ENCODE data around the gene RAG1.

DNA sequence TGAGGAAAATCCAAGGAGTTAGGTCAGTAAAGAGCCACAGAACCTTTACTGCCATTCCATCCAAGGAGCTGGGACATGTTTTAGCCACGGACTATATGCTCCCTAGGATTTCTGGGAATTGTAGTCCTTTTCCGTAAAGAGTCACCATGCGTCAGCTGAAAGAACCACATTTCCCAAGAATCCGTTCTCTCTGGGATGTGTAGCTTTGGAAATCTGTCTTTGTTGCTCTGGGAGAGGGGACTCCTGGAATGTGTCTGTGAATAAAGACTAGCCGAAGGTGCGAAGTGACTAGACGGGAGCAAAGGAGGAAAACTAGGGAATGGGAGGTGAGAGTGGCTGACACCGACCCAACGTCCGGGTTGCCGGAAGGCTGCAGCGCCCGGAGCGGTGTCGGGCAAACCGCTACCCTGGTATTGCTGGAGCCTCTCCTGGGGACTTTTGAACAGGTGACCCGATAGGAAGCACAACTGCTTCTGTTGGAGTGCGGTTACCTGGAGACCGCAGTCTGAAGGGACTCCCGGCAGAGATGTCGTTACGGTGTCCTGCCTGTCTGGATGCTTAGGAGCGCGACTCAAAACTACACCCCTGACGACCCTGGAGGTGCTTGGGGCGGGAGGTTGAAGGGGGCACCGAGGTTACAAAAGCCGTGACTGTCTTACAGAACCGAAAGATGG, 26.6 kb downstream of the RAG1 start, which contains the start of gene IFTAP:
- TF ChIP-seq, protein P1, sequence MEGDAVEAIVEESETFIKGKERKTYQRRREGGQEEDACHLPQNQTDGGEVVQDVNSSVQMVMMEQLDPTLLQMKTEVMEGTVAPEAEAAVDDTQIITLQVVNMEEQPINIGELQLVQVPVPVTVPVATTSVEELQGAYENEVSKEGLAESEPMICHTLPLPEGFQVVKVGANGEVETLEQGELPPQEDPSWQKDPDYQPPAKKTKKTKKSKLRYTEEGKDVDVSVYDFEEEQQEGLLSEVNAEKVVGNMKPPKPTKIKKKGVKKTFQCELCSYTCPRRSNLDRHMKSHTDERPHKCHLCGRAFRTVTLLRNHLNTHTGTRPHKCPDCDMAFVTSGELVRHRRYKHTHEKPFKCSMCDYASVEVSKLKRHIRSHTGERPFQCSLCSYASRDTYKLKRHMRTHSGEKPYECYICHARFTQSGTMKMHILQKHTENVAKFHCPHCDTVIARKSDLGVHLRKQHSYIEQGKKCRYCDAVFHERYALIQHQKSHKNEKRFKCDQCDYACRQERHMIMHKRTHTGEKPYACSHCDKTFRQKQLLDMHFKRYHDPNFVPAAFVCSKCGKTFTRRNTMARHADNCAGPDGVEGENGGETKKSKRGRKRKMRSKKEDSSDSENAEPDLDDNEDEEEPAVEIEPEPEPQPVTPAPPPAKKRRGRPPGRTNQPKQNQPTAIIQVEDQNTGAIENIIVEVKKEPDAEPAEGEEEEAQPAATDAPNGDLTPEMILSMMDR (IDR thresholded peaks at IDR 0.05) = no peak
- TF ChIP-seq POLR2AphosphoS5 (IDR thresholded peaks at IDR 0.05) (no peak), POLR2A (IDR thresholded peaks at IDR 0.05) (no peak)
